Stimulated activated CD8-positive, alpha-beta memory T cell treated with anti-CD3 and anti-CD28 coated beads, Interleukin-12 subunit alpha, Interleukin-12 subunit beta, amount 100 ng/mL, for 24 hours (primary cell): Measurements from ENCODE around the gene MACF1.
"Not testable (repeated sequence)": the region's sequence is repeated elsewhere in the genome, so short reads cannot be mapped to it uniquely, and the experiment has no call there.

Experiments
- DNase-seq: peaks from one replicate; pipeline ENCODE4 v3.0.0-alpha.2; 2020; ENCODE audit errors: extremely low read depth

Gene MACF1

GRCh38 chr1:39511477-39511876, 307.0 kb downstream of the MACF1 start:
- DNase-seq, result not testable (repeated sequence)

- DNase-seq, result not testable (repeated sequence)
These were observed 307.8 kb downstream of the MACF1 start for GRCh38 chr1:39512234-39512847.

GRCh38 chr1:39514710-39515124, 310.2 kb downstream of the MACF1 start:
- DNase-seq, result not testable (repeated sequence)

GRCh38 chr1:39515131-39516086, 310.9 kb downstream of the MACF1 start:
- not testable (repeated sequence) for DNase-seq

GRCh38 chr1:39516841-39517240, 312.3 kb downstream of the MACF1 start:
- DNase-seq, result not testable (repeated sequence)

GRCh38 chr1:39517936-39518335, 313.4 kb downstream of the MACF1 start:
- DNase-seq, result not testable (repeated sequence)

- not testable (repeated sequence) for DNase-seq
These were observed 314.9 kb downstream of the MACF1 start for GRCh38 chr1:39519376-39519775.

- DNase-seq, result not testable (repeated sequence)
These were observed 317.7 kb downstream of the MACF1 start for GRCh38 chr1:39522221-39522620.

- DNase-seq, result no peak
These were observed 318.4 kb downstream of the MACF1 start for GRCh38 chr1:39522661-39523567.

GRCh38 chr1:39524171-39524570, 319.7 kb downstream of the MACF1 start:
- no peak for DNase-seq

GRCh38 chr1:39524591-39525365, 320.3 kb downstream of the MACF1 start:
- no peak for DNase-seq

GRCh38 chr1:39525366-39526165, 321.1 kb downstream of the MACF1 start:
- no peak for DNase-seq

- DNase-seq, result no peak
These were observed 322.1 kb downstream of the MACF1 start for GRCh38 chr1:39526466-39527189.

- not testable (repeated sequence) for DNase-seq
These were observed 322.7 kb downstream of the MACF1 start for GRCh38 chr1:39527190-39527579.

GRCh38 chr1:39528082-39528481, 323.6 kb downstream of the MACF1 start:
- DNase-seq, result no peak

- DNase-seq, result no peak
These were observed 325.5 kb downstream of the MACF1 start for GRCh38 chr1:39529901-39530535.

- no peak for DNase-seq
These were observed 327.0 kb downstream of the MACF1 start for GRCh38 chr1:39531526-39531925.

GRCh38 chr1:39533442-39533841, 328.9 kb downstream of the MACF1 start:
- DNase-seq, result no peak
